ENCODE data around the gene OR2M5.

The OR2M5 gene, protein sequence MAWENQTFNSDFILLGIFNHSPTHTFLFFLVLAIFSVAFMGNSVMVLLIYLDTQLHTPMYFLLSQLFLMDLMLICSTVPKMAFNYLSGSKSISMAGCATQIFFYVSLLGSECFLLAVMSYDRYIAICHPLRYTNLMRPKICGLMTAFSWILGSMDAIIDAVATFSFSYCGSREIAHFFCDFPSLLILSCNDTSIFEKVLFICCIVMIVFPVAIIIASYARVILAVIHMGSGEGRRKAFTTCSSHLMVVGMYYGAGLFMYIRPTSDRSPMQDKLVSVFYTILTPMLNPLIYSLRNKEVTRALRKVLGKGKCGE

GRCh38 chr1:248144513-248145198 is at the start of gene OR2M5:
TSS of gene OR2M5 (plus strand) at chr1:248145148. CDS start at chr1:248145148, 0 bp downstream.
- DNase-seq (ENCODE audit: low spot score) = no peak

DNA sequence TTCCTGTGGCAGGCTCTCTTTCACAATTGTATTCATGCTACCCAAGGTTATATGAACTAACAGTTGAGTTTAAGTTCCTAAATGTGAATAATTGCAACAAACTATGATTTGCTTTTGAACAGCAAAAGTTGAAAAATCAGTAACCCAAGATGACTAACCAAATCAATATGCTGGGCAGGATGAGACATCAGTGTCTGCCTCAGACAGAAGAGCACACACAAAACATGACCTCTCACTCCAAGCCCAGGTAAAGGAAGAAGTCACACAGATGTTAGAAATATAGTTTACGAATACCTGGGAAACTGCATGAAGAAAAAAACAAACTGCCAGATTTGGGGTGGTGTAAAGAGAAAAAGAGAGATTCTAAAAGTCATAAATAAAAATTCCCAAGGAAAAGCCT is 46.4 kb upstream of the OR2M5 start:
- no peak for DNase-seq (ENCODE audit: low spot score)

DNA sequence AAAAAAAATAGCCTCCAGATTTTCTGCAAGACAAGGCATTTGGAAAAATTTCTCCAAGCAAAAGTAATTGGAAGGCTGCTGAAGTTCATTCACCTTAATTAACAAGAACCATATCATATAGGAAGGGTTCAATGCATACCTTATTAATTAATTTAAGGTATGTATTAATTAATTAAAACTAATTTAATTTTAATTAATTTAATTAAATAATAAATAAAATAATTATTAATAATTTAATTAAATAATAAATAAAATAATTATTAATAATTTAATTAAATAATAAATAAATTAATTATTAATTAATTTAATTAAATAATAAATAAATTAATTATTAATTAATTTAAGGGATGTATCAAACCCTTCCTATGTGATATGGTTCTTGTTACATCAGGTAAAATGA is 42.1 kb upstream of the OR2M5 start:
- no peak for DNase-seq (ENCODE audit: low spot score)

DNA sequence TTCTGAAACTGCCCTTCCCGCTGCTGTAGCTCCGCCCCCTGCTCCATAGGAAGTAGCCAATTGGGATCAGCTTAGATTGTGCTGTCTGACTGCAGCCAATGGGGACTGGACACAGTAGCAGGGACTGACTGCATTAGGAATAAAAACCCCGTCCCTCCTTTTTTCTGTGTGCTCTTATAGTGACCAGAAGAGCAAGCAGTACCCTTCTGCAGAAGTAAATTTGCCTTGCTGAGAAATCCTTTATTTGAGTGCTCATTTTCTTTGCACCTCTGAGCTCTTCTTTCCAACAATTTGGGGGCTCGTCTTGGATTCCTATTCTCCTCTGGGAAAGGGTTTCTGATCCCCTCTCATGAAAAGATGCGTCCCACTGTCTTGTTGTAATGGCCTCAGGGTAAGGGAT is 33.8 kb upstream of the OR2M5 start:
- DNase-seq (ENCODE audit: low spot score) = no peak

DNA sequence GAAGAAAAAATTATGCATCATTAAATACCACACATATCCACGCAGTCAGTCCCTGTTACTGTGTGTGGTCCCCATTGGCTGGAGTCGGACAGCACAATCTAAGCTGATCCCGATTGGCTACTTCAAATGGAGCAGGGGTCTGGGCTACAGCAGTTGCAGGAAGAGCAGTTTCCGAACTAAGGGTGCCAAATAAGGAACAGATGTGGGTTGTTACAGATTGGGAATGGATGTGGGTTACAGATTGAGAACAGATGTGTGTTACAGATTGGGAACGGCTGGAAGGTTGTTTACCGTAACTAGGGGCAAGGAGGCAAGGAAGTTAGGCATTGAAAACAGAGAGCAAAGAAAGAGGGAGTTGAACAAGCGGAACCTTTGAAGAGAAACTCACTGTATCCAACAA is 30.1 kb upstream of the OR2M5 start:
- DNase-seq (ENCODE audit: low spot score) = no peak

- no peak for DNase-seq (ENCODE audit: low spot score)
Measured at GRCh38 chr1:248127653-248128052, 17.3 kb upstream of the OR2M5 start.

DNA sequence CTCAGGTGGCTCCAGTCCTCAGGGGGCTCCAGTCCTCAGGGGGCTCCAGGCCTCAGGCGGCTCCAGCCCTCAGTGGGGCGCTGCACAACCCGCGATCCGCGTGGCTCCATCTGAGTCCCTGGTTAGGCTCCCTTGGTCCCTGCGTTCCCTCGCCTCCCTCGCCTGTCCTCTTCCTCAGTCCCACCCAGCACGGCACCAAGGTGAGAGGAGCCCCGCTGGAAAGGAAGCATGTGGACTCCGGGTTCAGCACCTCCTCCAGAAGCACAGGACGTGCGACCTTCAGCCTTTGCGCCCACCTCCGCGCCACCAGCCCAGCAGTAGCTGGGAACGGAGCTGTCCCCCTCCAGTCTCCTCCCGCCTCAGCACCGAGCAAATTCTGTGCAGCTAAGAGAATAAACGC is 8.1 kb upstream of the OR2M5 start:
- no peak for DNase-seq (ENCODE audit: low spot score)

GRCh38 chr1:248140846-248141245 is 4.1 kb upstream of the OR2M5 start:
- DNase-seq (ENCODE audit: low spot score) = no peak

DNA sequence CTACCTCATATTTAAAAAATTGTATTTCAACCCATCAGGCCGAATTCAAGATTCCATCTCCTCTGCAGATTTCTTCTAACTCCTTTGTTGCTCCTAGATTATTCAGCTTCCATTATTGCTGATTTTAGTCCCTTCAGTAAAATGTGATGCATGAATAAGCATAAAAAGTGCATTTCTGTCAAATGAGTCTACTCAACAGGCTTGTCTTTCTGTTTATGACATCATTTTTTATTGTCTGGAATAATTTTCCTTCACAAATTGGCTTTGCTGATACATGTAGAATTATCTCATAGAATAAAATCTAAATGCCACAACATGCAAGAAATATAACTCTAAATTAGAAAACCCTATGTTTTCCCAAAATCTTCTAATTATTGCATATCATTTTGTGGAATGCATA is 1.6 kb upstream of the OR2M5 start:
- DNase-seq (ENCODE audit: low spot score) = no peak

GRCh38 chr1:248152056-248152827 is 7.3 kb downstream of the OR2M5 start:
- DNase-seq (ENCODE audit: low spot score) = no peak

- no peak for DNase-seq (ENCODE audit: low spot score)
Measured at GRCh38 chr1:248155927-248156326, 11.0 kb downstream of the OR2M5 start.

DNA sequence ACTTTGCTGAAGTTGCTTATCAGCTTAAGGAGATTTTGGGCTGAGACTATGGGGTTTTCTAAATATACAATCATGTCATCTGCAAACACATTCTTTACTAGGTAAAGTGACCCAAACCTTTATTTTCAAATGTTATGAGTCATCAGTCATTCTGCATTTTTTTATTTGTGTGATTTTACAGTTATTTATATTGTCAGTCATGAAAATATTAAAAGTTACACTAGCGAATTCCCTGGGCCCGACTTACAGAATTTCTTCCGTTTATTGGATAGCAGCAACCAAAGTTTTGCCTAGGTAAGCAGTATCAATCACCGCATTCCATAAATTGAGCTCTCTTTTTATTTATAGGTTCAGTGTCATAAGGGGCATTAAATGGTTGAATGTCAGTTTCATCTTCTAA is 13.8 kb downstream of the OR2M5 start:
- no peak for DNase-seq (ENCODE audit: low spot score)

GRCh38 chr1:248164031-248164430 is 19.1 kb downstream of the OR2M5 start:
- DNase-seq (ENCODE audit: low spot score) = no peak

DNA sequence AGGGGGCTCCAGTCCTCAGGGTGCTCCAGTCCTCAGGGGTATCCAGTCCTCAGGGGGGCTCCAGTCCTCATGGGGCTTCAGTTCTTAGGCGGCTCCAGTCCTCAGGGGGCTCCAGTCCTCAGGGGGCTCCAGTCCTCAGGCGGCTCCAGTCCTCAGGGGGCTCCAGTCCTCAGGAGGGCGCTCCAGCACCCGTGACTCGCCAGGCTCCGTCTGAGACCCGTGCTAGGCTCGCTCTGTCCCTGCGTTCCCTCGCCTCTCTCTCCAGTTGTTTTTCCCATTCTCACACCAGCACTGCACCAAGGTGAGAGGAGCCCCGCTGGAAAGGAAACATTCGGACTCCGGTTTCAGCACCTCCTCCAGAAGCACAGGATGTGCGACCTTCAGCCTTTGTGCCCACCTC is 20.2 kb downstream of the OR2M5 start:
- no peak for DNase-seq (ENCODE audit: low spot score)

- DNase-seq (ENCODE audit: low spot score) = no peak
Measured at GRCh38 chr1:248174521-248174920, 29.6 kb downstream of the OR2M5 start, which contains the start of gene OR2M2. TSS of gene OR2M2 (plus strand) at chr1:248174821. CDS start at chr1:248179986, 5,165 bp downstream.

DNA sequence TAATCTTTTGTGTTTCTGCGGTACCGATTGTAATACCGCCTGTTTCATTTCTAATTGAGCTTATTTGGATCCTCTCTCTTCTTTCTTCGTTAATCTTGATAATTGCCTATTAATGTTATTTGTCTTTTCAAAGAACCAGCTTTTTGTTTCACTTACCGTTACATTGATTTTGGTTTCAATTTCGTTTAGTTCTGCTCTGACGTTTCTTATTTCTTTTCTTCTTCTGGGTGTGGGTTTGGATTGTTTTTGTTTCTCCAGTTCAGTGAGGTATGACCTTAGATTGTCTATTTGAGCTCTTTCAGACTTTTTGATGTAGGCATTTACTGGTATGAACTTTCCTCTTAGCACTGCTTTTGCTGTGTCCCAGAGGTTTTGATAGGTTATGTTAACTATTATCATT is 39.0 kb downstream of the OR2M5 start:
- no peak for DNase-seq (ENCODE audit: low spot score)

GRCh38 chr1:248187363-248187762 is 42.4 kb downstream of the OR2M5 start:
- no peak for DNase-seq (ENCODE audit: low spot score)

GRCh38 chr1:248189026-248189425 is 44.1 kb downstream of the OR2M5 start:
- DNase-seq (ENCODE audit: low spot score) = no peak

- no peak for DNase-seq (ENCODE audit: low spot score)
Measured at GRCh38 chr1:248194117-248194516, 49.2 kb downstream of the OR2M5 start.

All from kidney tubule cell (primary cell).